Endodermal cell (in vitro differentiated cells): ENCODE measurements around the gene ANKDD1A. TPM values are rescaled to one million over a fixed set of nuclear protein-coding genes. Genes with fewer than 3 reads are reported as not detected.
A peak's percentile ranks its signal among the peaks of the same experiment; 100 is the strongest.

Source experiments
- DNase-seq: peaks from one replicate; pipeline ENCODE4 v3.0.0-alpha.2; 2017
- H3K27ac ChIP-seq: 2 replicates; pipeline ENCODE4 v1.5.1; 2013; ENCODE audit warnings: mild to moderate bottlenecking, low read depth, low read length, moderate library complexity
- H3K27me3 ChIP-seq: 2 replicates; pipeline ENCODE4 v1.6.1; 2013; ENCODE audit warnings: mild to moderate bottlenecking, low read length, moderate library complexity; ENCODE audit not compliant: insufficient read depth, control insufficient read depth, poor library complexity, severe bottlenecking
- H3K36me3 ChIP-seq: 2 replicates; pipeline ENCODE4 v1.7.0; 2013; ENCODE audit warnings: mild to moderate bottlenecking, low read length, moderate library complexity; ENCODE audit not compliant: control insufficient read depth, insufficient read depth
- H3K4me1 ChIP-seq: one replicate; pipeline ENCODE4 v1.7.0; 2013; ENCODE audit warnings: low read length; ENCODE audit not compliant: control insufficient read depth, insufficient read depth
- H3K4me3 ChIP-seq: 2 replicates; pipeline ENCODE4 v1.5.1; 2013; ENCODE audit warnings: mild to moderate bottlenecking, low read length, moderate library complexity
- H3K9ac ChIP-seq: 2 replicates; pipeline ENCODE4 v1.6.1; 2013; ENCODE audit warnings: mild to moderate bottlenecking, low read length, moderate library complexity; ENCODE audit not compliant: poor library complexity, severe bottlenecking; ENCODE audit errors: extremely low read depth
- H3K9me3 ChIP-seq: 2 replicates; pipeline ENCODE4 v1.6.1; 2013; ENCODE audit warnings: mild to moderate bottlenecking, low read length, moderate library complexity; ENCODE audit not compliant: control insufficient read depth
- H3K27ac Mint-ChIP-seq: 2 replicates; pipeline ENCODE4 v1.8.0; 2020; ENCODE audit warnings: mixed read lengths
- H3K27me3 Mint-ChIP-seq: 2 replicates; pipeline ENCODE4 v1.8.0; 2021; ENCODE audit warnings: mild to moderate bottlenecking, mixed read lengths; ENCODE audit not compliant: insufficient read depth
- H3K36me3 Mint-ChIP-seq: 2 replicates; pipeline ENCODE4 v1.8.0; 2020; ENCODE audit warnings: low read depth, mixed read lengths
- H3K4me1 Mint-ChIP-seq: 2 replicates; pipeline ENCODE4 v1.8.0; 2020; ENCODE audit warnings: mixed read lengths
- H3K4me3 Mint-ChIP-seq: 2 replicates; pipeline ENCODE4 v1.8.0; 2020; ENCODE audit warnings: mild to moderate bottlenecking, moderate library complexity, mixed read lengths
- H3K9me3 Mint-ChIP-seq: 2 replicates; pipeline ENCODE4 v1.8.0; 2020; ENCODE audit warnings: mild to moderate bottlenecking, mixed read lengths
- CTCF ChIP-seq: fragments of 200-600 bp; sonication (generic); conservative IDR thresholded peaks from 2 replicates; pipeline ENCODE4 v1.5.0; 2021; ENCODE audit warnings: antibody characterized with exemption, mild to moderate bottlenecking
- WGBS, 2 experiments: methylation state at CpG; one replicate each; pipeline versions ENCODE4 v1.1.5 to v1.1.7; 2013; ENCODE audit warnings: missing lambda C conversion rate in 2 of 2, mixed read lengths in 1 of 2; ENCODE audit not compliant: insufficient coverage in 1 of 2, insufficient read length in 1 of 2; 5-methylcytosine and 5-hydroxymethylcytosine counted together
- total RNA-seq, 2 donors: library from RNA; stranded (reverse); fragmentation: NEBNext Ultra II Directional in 1 of 2; extraction: Animal tissue kit (Norgen Biotek cat#: 25700) in 1 of 2; gene quantifications; 2 replicates in 1 of 2; 3 replicates in 1 of 2; pipeline ENCODE4 v1.2.1, GENCODE V29; 2021

The ANKDD1A gene
- total RNA-seq, 2 donors from 2014 or later = 22.5 to 30.0 TPM

GRCh38 chr15:64894395-64895056, 17.2 kb upstream of the ANKDD1A start:
- H3K9me3 ChIP-seq = no peaks in the 10 kb centered on the region
- H3K36me3 ChIP-seq = no peaks in the 10 kb centered on the region
- Mint-ChIP-seq H3K36me3 (peaks cover 2% of the 10 kb centered on the region), H3K4me1 (peaks cover 25% of the 10 kb centered on the region), H3K4me3 (peak overlapping the region; percentile 72), H3K9me3 (peaks cover 2% of the 10 kb centered on the region), H3K27ac (peak overlapping the region; percentile 95), H3K27me3 (no peaks in the 10 kb centered on the region)
- no peak overlapping the region for H3K27ac ChIP-seq
- WGBS, 2 experiments = 47 to 60% methylated on average over 14 to 19 of the region's 20 CpGs
- H3K4me1 ChIP-seq = no peaks in the 10 kb centered on the region
- peak overlapping the region; percentile 69 for H3K4me3 ChIP-seq
- peak overlapping the region; percentile 25 for H3K9ac ChIP-seq
- no peaks in the 10 kb centered on the region for H3K27me3 ChIP-seq
- peak; percentile 84 for DNase-seq
- TF ChIP-seq CTCF = no peak

DNA sequence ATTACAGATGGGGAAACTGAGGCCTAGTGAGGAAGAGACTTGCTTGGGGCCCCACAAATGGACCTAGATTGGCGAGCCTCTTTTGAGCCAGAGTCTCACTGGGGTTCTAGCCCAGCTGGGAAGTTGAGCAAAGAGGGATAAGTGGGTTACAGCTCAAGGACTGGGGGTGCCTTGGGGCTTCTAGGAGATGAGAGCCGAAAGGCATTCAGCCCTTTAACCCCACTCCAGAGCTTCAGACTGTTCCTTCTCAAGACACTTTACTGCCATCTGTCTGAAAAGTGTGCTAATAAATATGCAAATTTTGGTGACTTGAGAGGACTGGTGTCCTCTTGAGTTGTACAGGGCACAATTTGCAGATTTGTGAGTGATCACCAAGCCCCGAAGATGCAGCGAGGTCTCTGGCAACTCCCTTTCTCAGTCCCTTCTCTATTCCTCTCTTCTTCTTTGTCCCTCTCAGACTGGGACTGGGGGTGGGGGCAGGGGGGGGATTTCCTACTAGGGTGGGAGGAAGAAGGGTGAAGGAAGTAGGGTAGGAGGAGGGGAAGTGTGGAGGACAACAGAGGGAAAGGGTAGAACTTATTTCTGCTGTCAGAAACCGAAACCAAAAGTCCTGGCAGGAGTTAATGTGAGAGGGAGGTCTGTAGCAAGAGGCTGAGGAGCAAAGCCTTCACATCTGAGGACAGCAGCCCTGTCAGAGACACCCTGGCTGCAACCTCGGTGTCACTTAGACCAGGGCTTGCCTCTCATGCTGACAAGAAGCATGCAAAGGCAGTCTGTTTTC, 16.2 kb upstream of the ANKDD1A start:
- no peak for TF ChIP-seq CTCF
- DNase-seq = peak; percentile 44
- Mint-ChIP-seq H3K9me3 (peaks cover 2% of the 10 kb centered on the region), H3K36me3 (peaks cover 2% of the 10 kb centered on the region), H3K27ac (no peak overlapping the region), H3K4me3 (peak overlapping the region; percentile 72), H3K4me1 (peaks cover 25% of the 10 kb centered on the region), H3K27me3 (no peaks in the 10 kb centered on the region)
- H3K27ac ChIP-seq = no peak overlapping the region
- no peaks in the 10 kb centered on the region for H3K9me3 ChIP-seq
- H3K4me3 ChIP-seq = no peak overlapping the region
- H3K27me3 ChIP-seq = no peaks in the 10 kb centered on the region
- WGBS, 2 experiments = 78 to 83% methylated on average over 2 to 6 of the region's 6 CpGs
- H3K36me3 ChIP-seq = no peaks in the 10 kb centered on the region
- no peaks in the 10 kb centered on the region for H3K4me1 ChIP-seq
- H3K9ac ChIP-seq = no peak overlapping the region

- Histone ChIP-seq H3K9me3 (peaks cover 9% of the 10 kb centered on the region), H3K27ac (no peak overlapping the region)
- H3K36me3 Mint-ChIP-seq = peaks cover 8% of the 10 kb centered on the region
These were observed 15.2 kb upstream of the ANKDD1A start for GRCh38 chr15:64896371-64897069.

More at GRCh38 chr15:64896371-64897069, 15.2 kb upstream of the ANKDD1A start:
- Histone ChIP-seq H3K36me3 (no peaks in the 10 kb centered on the region), H3K4me3 (no peak overlapping the region), H3K9ac (no peak overlapping the region), H3K27me3 (no peaks in the 10 kb centered on the region), H3K4me1 (no peaks in the 10 kb centered on the region)
- no peak overlapping the region for H3K27ac Mint-ChIP-seq
- DNase-seq = no peak
- H3K9me3 Mint-ChIP-seq = peaks cover 12% of the 10 kb centered on the region
- peaks cover 25% of the 10 kb centered on the region for H3K4me1 Mint-ChIP-seq
- TF ChIP-seq CTCF = no peak
- WGBS, 2 experiments = 91 to 94% methylated on average over 4 to 6 of the region's 6 CpGs
- no peaks in the 10 kb centered on the region for H3K27me3 Mint-ChIP-seq
- H3K4me3 Mint-ChIP-seq = no peak overlapping the region
